ENCODE measurements around the gene CCT5. TPM values are rescaled to one million over a fixed set of nuclear protein-coding genes. Genes with fewer than 3 reads are reported as not detected.

The CCT5 gene
- total and polyA plus RNA-seq, 10 of the 15 experiments (the other 5 are each of a cell fraction or from before 2014, with no cell fraction given), result 376 to 637 (median 543) TPM

DNA sequence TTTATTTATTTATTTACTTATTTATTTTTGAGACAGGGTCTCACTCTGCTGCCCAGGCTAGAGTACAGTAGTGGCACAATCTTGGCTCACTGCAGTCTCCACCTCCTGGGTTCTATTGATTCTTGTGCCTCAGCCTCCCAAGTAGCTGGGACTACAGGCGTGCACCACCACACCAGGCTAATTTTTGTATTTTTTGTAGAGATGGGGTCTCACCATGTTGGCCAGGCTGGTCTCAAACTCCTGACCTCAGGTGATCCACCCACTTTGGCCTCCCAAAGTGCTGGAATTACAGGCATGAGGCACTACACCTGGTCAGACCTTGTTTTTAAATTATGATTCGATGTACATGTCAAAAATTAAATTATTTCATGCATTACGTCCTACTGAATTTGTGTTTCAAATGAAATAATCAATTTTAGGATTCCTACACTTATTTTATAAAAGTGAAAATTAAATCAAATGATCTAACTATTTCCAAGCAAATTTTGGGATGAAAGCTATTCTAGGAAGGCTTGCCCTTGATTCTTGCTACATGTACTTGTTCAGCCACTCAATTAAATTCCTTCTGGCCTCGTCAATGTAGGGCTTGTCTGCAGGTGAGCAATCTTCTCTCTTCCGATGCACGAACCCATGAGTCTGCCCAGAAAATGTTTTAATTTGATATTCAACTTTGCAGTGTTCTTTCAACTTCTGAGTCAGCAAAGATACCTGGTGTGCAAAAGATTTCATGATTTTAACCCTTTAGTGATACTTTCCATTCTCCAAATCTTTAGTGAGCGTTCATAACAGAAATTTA lies 30.0 kb downstream of the CCT5 start (continued):
- no peak for TF ChIP-seq BACH1 (IDR thresholded peaks at IDR 0.05; ENCODE audit: borderline replicate concordance)
- no peak for TF ChIP-seq KDM1A (IDR thresholded peaks at IDR 0.05; ENCODE audit: borderline replicate concordance)
- TF ChIP-seq ETV6 (conservative IDR thresholded peaks at IDR 0.05 in 1 of 2, IDR thresholded peaks at IDR 0.05 in 1 of 2; ENCODE audit: borderline replicate concordance in 1 of 2, low read depth in 1 of 2), result no peak
- TF ChIP-seq ZZZ3 (IDR thresholded peaks at IDR 0.05; ENCODE audit: control insufficient read depth, insufficient read length, low read depth), result no peak

- Histone ChIP-seq H3K4me1 (ENCODE audit: control insufficient read depth, insufficient read depth, low read length) (peaks cover 17% of the 10 kb centered on the region), H3K9ac (ENCODE audit: control insufficient read depth, insufficient read depth, low read length) (peak overlapping the region; percentile 61), H2AFZ (ENCODE audit: control insufficient read depth, low read depth, low read length) (peak overlapping the region; percentile 96), H3K9me3 (replicated peaks; ENCODE audit: control insufficient read depth, insufficient read depth, low read length) (no peaks in the 10 kb centered on the region), H3K36me3 (ENCODE audit: control insufficient read depth in 2 of 2, insufficient read depth in 2 of 2, low read length in 1 of 2) (no peaks in the 10 kb centered on the region; a peak in 1 of 4 replicates), H3K4me3 (no peak overlapping the region), H3K27ac (ENCODE audit: control insufficient read depth, insufficient read depth) (no peak overlapping the region; the same call in 1 of the 2 replicates), H4K20me1 (ENCODE audit: control insufficient read depth, insufficient read depth) (no peaks in the 10 kb centered on the region), H3K79me2 (ENCODE audit: control insufficient read depth, insufficient read depth, low read length) (no peaks in the 10 kb centered on the region), H3K27me3 (replicated peaks in 1 of 2; ENCODE audit: control insufficient read depth in 2 of 2, insufficient read depth in 2 of 2, low read length in 1 of 2) (no peaks in the 10 kb centered on the region), H3K4me2 (ENCODE audit: control insufficient read depth, insufficient read depth) (peak overlapping the region; percentile 91)
- in situ Hi-C loops (cut with MboI), result no loop called here
- 8% methylated on average over 17 of the region's 17 CpGs for WGBS (ENCODE audit: insufficient coverage, insufficient replicate concordance, low lambda C conversion rate, missing lambda C conversion rate)
- ATAC-seq (peak; percentile 99), DNase-seq (ENCODE audit: low read depth, low spot score) (peak; percentile 40), FAIRE-seq (peak; percentile 91)
- ChIA-PET SMC1A (ENCODE audit: uncharacterized antibody, unreplicated experiment) (interaction anchor here (0.7 to 3.4 kb wide), 18 partner anchors 19 to 402 kb away, joined by 3 to 14 read pairs (median 4); partner anchors contain the start of gene MARCHF6), POLR2A (no interaction called here), CTCF (interaction anchor here (0.6 to 4.8 kb wide), 40 partner anchors 10 to 419 kb away, joined by 3 to 43 read pairs (median 4); partner anchors contain the start of genes ATPSCKMT and MARCHF6), RAD21 (ENCODE audit: unreplicated experiment) (interaction anchor here (0.6 to 1.9 kb wide), 18 partner anchors 28 to 344 kb away, joined by 3 to 25 read pairs (median 4); partner anchors contain the start of genes MARCHF6 and ROPN1L)
- BruUV-seq (replicated peaks), result no TSS peak
- intact Hi-C loops (cut with micrococcal nuclease; ENCODE audit: unreplicated experiment), result loop anchor here (1.0 to 5.0 kb wide), 5 partner anchors 80 to 348 kb away; partner anchors contain the start of gene ROPN1L
- no peak for TF ChIP-seq FOXM1 (IDR thresholded peaks at IDR 0.05; ENCODE audit: low read depth, low read length)
- TF ChIP-seq, protein P1, sequence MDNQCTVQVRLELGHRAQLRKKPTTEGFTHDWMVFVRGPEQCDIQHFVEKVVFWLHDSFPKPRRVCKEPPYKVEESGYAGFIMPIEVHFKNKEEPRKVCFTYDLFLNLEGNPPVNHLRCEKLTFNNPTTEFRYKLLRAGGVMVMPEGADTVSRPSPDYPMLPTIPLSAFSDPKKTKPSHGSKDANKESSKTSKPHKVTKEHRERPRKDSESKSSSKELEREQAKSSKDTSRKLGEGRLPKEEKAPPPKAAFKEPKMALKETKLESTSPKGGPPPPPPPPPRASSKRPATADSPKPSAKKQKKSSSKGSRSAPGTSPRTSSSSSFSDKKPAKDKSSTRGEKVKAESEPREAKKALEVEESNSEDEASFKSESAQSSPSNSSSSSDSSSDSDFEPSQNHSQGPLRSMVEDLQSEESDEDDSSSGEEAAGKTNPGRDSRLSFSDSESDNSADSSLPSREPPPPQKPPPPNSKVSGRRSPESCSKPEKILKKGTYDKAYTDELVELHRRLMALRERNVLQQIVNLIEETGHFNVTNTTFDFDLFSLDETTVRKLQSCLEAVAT (IDR thresholded peaks at IDR 0.05), result no peak
- TF ChIP-seq STAT1 (conservative IDR thresholded peaks at IDR 0.05), result 0 out of 2 replicates have a peak, but pooled peaks have one; percentile 24
- no peak for TF ChIP-seq PKNOX1 (IDR thresholded peaks at IDR 0.05)
- peak; percentile 78; the same call in 1 of the 2 replicates for TF ChIP-seq SMARCA5 (IDR thresholded peaks at IDR 0.05)
- no peak for TF ChIP-seq ATF3 (IDR thresholded peaks at IDR 0.05; ENCODE audit: borderline replicate concordance, extremely low read depth, low read depth, low read length)
- no peak for TF ChIP-seq KLF5 (IDR thresholded peaks at IDR 0.05; ENCODE audit: partially characterized antibody)
- TF ChIP-seq, protein P2, sequence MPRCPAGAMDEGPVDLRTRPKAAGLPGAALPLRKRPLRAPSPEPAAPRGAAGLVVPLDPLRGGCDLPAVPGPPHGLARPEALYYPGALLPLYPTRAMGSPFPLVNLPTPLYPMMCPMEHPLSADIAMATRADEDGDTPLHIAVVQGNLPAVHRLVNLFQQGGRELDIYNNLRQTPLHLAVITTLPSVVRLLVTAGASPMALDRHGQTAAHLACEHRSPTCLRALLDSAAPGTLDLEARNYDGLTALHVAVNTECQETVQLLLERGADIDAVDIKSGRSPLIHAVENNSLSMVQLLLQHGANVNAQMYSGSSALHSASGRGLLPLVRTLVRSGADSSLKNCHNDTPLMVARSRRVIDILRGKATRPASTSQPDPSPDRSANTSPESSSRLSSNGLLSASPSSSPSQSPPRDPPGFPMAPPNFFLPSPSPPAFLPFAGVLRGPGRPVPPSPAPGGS (IDR thresholded peaks at IDR 0.05; ENCODE audit: borderline replicate concordance, insufficient read depth, low read depth, low read length, poor library complexity, severe bottlenecking), result no peak
- TF ChIP-seq RELA (IDR thresholded peaks at IDR 0.05; ENCODE audit: borderline replicate concordance, partially characterized antibody), result no peak
- peak; percentile 99 for TF ChIP-seq PAX5 (IDR thresholded peaks at IDR 0.05; ENCODE audit: borderline replicate concordance, low read depth, low read length)
- TF ChIP-seq ZNF217 (IDR thresholded peaks at IDR 0.05), result no peak
- peak; percentile 48; the same call in 1 of the 2 replicates for TF ChIP-seq CREM (IDR thresholded peaks at IDR 0.05; ENCODE audit: low read depth)
Measured at GRCh38 chr5:10283927-10284635, 34.0 kb downstream of the CCT5 start.

Measured in GM12878 (cell line).